ENCODE results near the gene C9. TPM values are rescaled to one million over a fixed set of nuclear protein-coding genes. Genes with fewer than 3 reads are reported as not detected.
A peak's percentile ranks its signal among the peaks of the same experiment; 100 is the strongest.
"Not testable (repeated sequence)": the region's sequence is repeated elsewhere in the genome, so short reads cannot be mapped to it uniquely, and the experiment has no call there.

C9 gene
- total RNA-seq, 5 donors from 2014 or later (not counting 1 experiment from before 2014, with no cell fraction given) = 0.41 to 0.59 (median 0.44) TPM; not detected in 2

DNA sequence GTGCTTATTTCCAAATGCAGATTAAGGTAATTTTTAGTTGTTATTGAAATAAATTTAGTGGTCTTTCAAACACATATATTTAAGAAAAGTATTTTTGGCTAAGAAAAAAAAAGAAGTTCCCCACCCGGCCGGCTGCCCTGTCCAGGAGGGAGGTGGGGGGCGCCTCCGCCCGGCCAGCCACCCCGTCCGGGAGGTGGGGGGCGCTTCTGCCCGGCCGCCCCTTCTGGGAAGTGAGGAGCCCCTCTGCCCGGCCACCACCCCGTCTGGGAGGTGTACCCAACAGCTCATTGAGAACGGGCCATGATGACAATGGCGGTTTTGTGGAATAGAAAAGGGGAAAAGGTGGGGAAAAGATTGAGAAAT lies 91.4 kb downstream of the C9 start:
- H3K36me3 Mint-ChIP-seq; H3K9me3 Mint-ChIP-seq; H3K9me3 ChIP-seq; ATAC-seq (replicated peaks in 1 of 4); H3K4me3 ChIP-seq (ENCODE audit: control insufficient read depth in 1 of 2, extremely low read depth in 1 of 2, low read length in 1 of 2); DNase-seq; H3K36me3 ChIP-seq (ENCODE audit: control insufficient read depth in 2 of 2, extremely low read depth in 1 of 2, insufficient read depth in 1 of 2, low read length in 1 of 2); H3K27me3 ChIP-seq (replicated peaks in 1 of 2; ENCODE audit: control insufficient read depth in 2 of 2, extremely low read depth in 1 of 2, insufficient read depth in 2 of 2, low read length in 1 of 2); H3K27me3 Mint-ChIP-seq: not testable (repeated sequence)
- H3K4me1 Mint-ChIP-seq = peaks cover 42 to 59% (median 42%) of the 10 kb centered on the region in 3 donors
- H3K27ac ChIP-seq (ENCODE audit: low read length) = peak overlapping the region; percentile 98
- ChIA-PET POLR2A (interaction anchor here in 1 of 2 donors (1.0 kb wide), 1 partner anchor 126 kb away, joined by 3 read pairs; no protein-coding TSS in a partner anchor), CTCF (interaction anchor here (0.8 to 5.9 kb wide), 7 partner anchors 10 to 198 kb away, joined by 3 to 50 read pairs (median 4); no protein-coding TSS in a partner anchor)
- peaks cover 27 to 29% of the 10 kb centered on the region in 2 experiments for H3K4me1 ChIP-seq (ENCODE audit: control insufficient read depth in 1 of 2, extremely low read depth in 1 of 2, insufficient read depth in 2 of 2, low read length in 2 of 2)
- H3K27ac Mint-ChIP-seq = peak overlapping the region; percentile 98
- no CpG with 5 or more reads among the region's 14 CpGs for WGBS (ENCODE audit: insufficient coverage)
- H3K4me3 Mint-ChIP-seq = peak overlapping the region in 1 of 3 donors; percentile 85

GRCh38 chr5:39270225-39270848 lies 94.0 kb downstream of the C9 start:
- peak overlapping the region in 1 of 2 donors; percentile 30 for H3K4me3 ChIP-seq (ENCODE audit: control insufficient read depth in 1 of 2, extremely low read depth in 1 of 2, low read length in 1 of 2)
- no peaks in the 10 kb centered on the region for H3K36me3 ChIP-seq (ENCODE audit: control insufficient read depth in 2 of 2, extremely low read depth in 1 of 2, insufficient read depth in 1 of 2, low read length in 1 of 2)
- H3K9me3 ChIP-seq = no peaks in the 10 kb centered on the region
- Mint-ChIP-seq H3K36me3 (no peaks in the 10 kb centered on the region), H3K27ac (peak overlapping the region in 1 of 2 donors; percentile 19), H3K4me1 (peaks cover 35 to 53% (median 39%) of the 10 kb centered on the region in 3 donors), H3K9me3 (no peaks in the 10 kb centered on the region), H3K27me3 (no peaks in the 10 kb centered on the region), H3K4me3 (peak overlapping the region; percentile 33 to 61 (median 50))
- peaks cover 26 to 27% of the 10 kb centered on the region in 2 experiments for H3K4me1 ChIP-seq (ENCODE audit: control insufficient read depth in 1 of 2, extremely low read depth in 1 of 2, insufficient read depth in 2 of 2, low read length in 2 of 2)
- WGBS (ENCODE audit: insufficient coverage) = 67% methylated on average over 1 of the region's 2 CpGs
- ATAC-seq (replicated peaks in 1 of 4) = peak in 1 of 4 experiments; percentile 45
- H3K27me3 ChIP-seq (replicated peaks in 1 of 2; ENCODE audit: control insufficient read depth in 2 of 2, extremely low read depth in 1 of 2, insufficient read depth in 2 of 2, low read length in 1 of 2) = no peaks in the 10 kb centered on the region
- ChIA-PET CTCF (interaction anchor here (0.6 to 5.9 kb wide), 10 partner anchors 13 to 504 kb away, joined by 3 to 50 read pairs (median 4); no protein-coding TSS in a partner anchor), POLR2A (no interaction called here)
- no peak overlapping the region for H3K27ac ChIP-seq (ENCODE audit: low read length)
- DNase-seq = peak in 3 of 35 experiments; percentile 10 to 43 (median 10)

GRCh38 chr5:39267186-39267585 lies 97.1 kb downstream of the C9 start:
- no peak overlapping the region for H3K27ac ChIP-seq (ENCODE audit: low read length)
- WGBS (ENCODE audit: insufficient coverage) = 100% methylated on average over 1 of the region's 2 CpGs
- CTCF ChIA-PET = no interaction called here
- DNase-seq = no peak
- no peaks in the 10 kb centered on the region for H3K9me3 ChIP-seq
- Mint-ChIP-seq H3K4me3 (no peak overlapping the region), H3K27me3 (no peaks in the 10 kb centered on the region), H3K9me3 (no peaks in the 10 kb centered on the region), H3K36me3 (no peaks in the 10 kb centered on the region), H3K27ac (no peak overlapping the region), H3K4me1 (peaks cover 17 to 36% (median 19%) of the 10 kb centered on the region in 3 donors)
- no peak overlapping the region for H3K4me3 ChIP-seq (ENCODE audit: control insufficient read depth in 1 of 2, extremely low read depth in 1 of 2, low read length in 1 of 2)
- H3K27me3 ChIP-seq (replicated peaks in 1 of 2; ENCODE audit: control insufficient read depth in 2 of 2, extremely low read depth in 1 of 2, insufficient read depth in 2 of 2, low read length in 1 of 2) = no peaks in the 10 kb centered on the region
- peaks cover 7 to 15% of the 10 kb centered on the region in 2 experiments for H3K4me1 ChIP-seq (ENCODE audit: control insufficient read depth in 1 of 2, extremely low read depth in 1 of 2, insufficient read depth in 2 of 2, low read length in 2 of 2)
- H3K36me3 ChIP-seq (ENCODE audit: control insufficient read depth in 2 of 2, extremely low read depth in 1 of 2, insufficient read depth in 1 of 2, low read length in 1 of 2) = no peaks in the 10 kb centered on the region
- POLR2A ChIA-PET = interaction anchor here (0.7 to 0.8 kb wide), 2 partner anchors 12 to 1301 kb away, joined by 3 to 4 read pairs; no protein-coding TSS in a partner anchor
- no peak for ATAC-seq (replicated peaks in 1 of 4)

DNA sequence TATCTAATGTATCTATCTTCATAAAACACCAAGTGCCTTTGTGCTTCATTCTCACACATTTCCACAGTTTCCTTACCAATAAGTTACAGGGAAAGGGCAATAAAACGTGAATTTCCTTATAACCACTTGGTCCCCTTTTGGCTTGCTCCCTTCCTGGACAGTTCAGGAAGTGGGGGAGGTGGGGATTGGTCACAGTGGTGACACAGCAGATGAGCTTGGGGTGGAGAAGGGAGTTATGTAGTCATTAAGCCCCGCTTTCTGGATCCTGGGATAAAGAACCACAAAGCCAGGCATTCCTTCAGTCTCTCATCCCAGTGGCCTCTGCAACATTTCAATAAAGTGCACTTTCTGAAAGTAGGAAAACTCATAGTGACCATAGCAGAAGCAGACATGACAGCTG lies 97.9 kb downstream of the C9 start:
- Mint-ChIP-seq H3K27me3 (no peaks in the 10 kb centered on the region), H3K4me3 (no peak overlapping the region), H3K4me1 (peaks cover 9 to 29% (median 13%) of the 10 kb centered on the region in 3 donors), H3K36me3 (no peaks in the 10 kb centered on the region), H3K9me3 (no peaks in the 10 kb centered on the region), H3K27ac (no peak overlapping the region)
- ATAC-seq (replicated peaks in 1 of 4) (no peak), DNase-seq (no peak)
- CTCF ChIA-PET = interaction anchor here (0.6 to 0.9 kb wide), 3 partner anchors 17 to 118 kb away, joined by 3 to 7 read pairs (median 3); no protein-coding TSS in a partner anchor
- no peaks in the 10 kb centered on the region for H3K9me3 ChIP-seq
- H3K27ac ChIP-seq (ENCODE audit: low read length) = no peak overlapping the region
- no peak overlapping the region for H3K4me3 ChIP-seq (ENCODE audit: control insufficient read depth in 1 of 2, extremely low read depth in 1 of 2, low read length in 1 of 2)
- H3K4me1 ChIP-seq (ENCODE audit: control insufficient read depth in 1 of 2, extremely low read depth in 1 of 2, insufficient read depth in 2 of 2, low read length in 2 of 2) = peaks cover 0 to 8% of the 10 kb centered on the region in 2 experiments
- H3K36me3 ChIP-seq (ENCODE audit: control insufficient read depth in 2 of 2, extremely low read depth in 1 of 2, insufficient read depth in 1 of 2, low read length in 1 of 2) = no peaks in the 10 kb centered on the region
- POLR2A ChIA-PET = interaction anchor here in 1 of 2 donors (0.7 kb wide), 1 partner anchor 1335 kb away, joined by 4 read pairs; no protein-coding TSS in a partner anchor
- no peaks in the 10 kb centered on the region for H3K27me3 ChIP-seq (replicated peaks in 1 of 2; ENCODE audit: control insufficient read depth in 2 of 2, extremely low read depth in 1 of 2, insufficient read depth in 2 of 2, low read length in 1 of 2)
- 20% methylated on average over 1 of the region's 2 CpGs for WGBS (ENCODE audit: insufficient coverage)

- Histone ChIP-seq H3K27me3 (replicated peaks in 1 of 2; ENCODE audit: control insufficient read depth in 2 of 2, extremely low read depth in 1 of 2, insufficient read depth in 2 of 2, low read length in 1 of 2) (no peaks in the 10 kb centered on the region), H3K36me3 (ENCODE audit: control insufficient read depth in 2 of 2, extremely low read depth in 1 of 2, insufficient read depth in 1 of 2, low read length in 1 of 2) (no peaks in the 10 kb centered on the region), H3K9me3 (no peaks in the 10 kb centered on the region), H3K4me1 (ENCODE audit: control insufficient read depth in 1 of 2, extremely low read depth in 1 of 2, insufficient read depth in 2 of 2, low read length in 2 of 2) (peaks cover 0 to 8% of the 10 kb centered on the region in 2 experiments), H3K4me3 (ENCODE audit: control insufficient read depth in 1 of 2, extremely low read depth in 1 of 2, low read length in 1 of 2) (no peak overlapping the region), H3K27ac (ENCODE audit: low read length) (no peak overlapping the region)
- DNase-seq (peak in 1 of 35 experiments; percentile 16), ATAC-seq (replicated peaks in 1 of 4) (no peak)
- no CpG with 5 or more reads among the region's 1 CpG for WGBS (ENCODE audit: insufficient coverage)
- peaks cover 7 to 24% (median 7%) of the 10 kb centered on the region in 3 donors for H3K4me1 Mint-ChIP-seq
- H3K36me3 Mint-ChIP-seq = no peaks in the 10 kb centered on the region
- ChIA-PET POLR2A (interaction anchor here in 1 of 2 donors (0.6 kb wide), 1 partner anchor 76 kb away, joined by 3 read pairs; no protein-coding TSS in a partner anchor), CTCF (interaction anchor here in 1 of 2 donors (1.0 kb wide), 1 partner anchor 19 kb away, joined by 3 read pairs; no protein-coding TSS in a partner anchor)
- peak overlapping the region; percentile 70 to 74 for H3K27ac Mint-ChIP-seq
- no peaks in the 10 kb centered on the region for H3K27me3 Mint-ChIP-seq
- no peaks in the 10 kb centered on the region for H3K9me3 Mint-ChIP-seq
- no peak overlapping the region for H3K4me3 Mint-ChIP-seq
Observed at GRCh38 chr5:39264528-39264927, 99.8 kb downstream of the C9 start.

DNA sequence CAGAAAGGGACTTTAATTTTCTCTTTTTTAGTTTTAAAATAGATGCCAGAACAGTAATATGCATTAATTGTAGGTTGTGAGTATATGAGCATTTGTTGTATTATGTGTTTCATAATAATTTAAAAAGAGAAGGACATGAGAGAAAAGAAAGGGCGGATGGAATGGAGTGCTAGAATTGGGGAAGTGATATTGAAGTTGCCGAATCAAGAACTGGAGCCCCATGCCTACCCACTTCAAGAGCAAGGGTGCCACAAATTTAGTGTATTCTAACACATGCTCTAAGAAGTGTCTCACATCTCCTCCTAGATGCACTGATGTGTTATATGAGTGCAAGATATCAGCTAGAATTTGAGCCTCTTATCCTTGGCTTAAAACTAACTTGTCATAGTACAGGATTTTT lies 101.3 kb downstream of the C9 start:
- H3K36me3 ChIP-seq (ENCODE audit: control insufficient read depth in 2 of 2, extremely low read depth in 1 of 2, insufficient read depth in 1 of 2, low read length in 1 of 2) = no peaks in the 10 kb centered on the region
- no peak for ATAC-seq (replicated peaks in 1 of 4)

More for the DNA sequence above, 101.3 kb downstream of the C9 start:
- Mint-ChIP-seq H3K36me3 (no peaks in the 10 kb centered on the region), H3K27me3 (no peaks in the 10 kb centered on the region), H3K27ac (no peak overlapping the region), H3K9me3 (no peaks in the 10 kb centered on the region), H3K4me1 (peaks cover 7 to 21% (median 13%) of the 10 kb centered on the region in 3 donors), H3K4me3 (no peak overlapping the region)
- H3K4me1 ChIP-seq (ENCODE audit: control insufficient read depth in 1 of 2, extremely low read depth in 1 of 2, insufficient read depth in 2 of 2, low read length in 2 of 2) = peaks cover 0 to 8% of the 10 kb centered on the region in 2 experiments
- POLR2A ChIA-PET = no interaction called here
- DNase-seq = no peak
- WGBS (ENCODE audit: insufficient coverage) = 100% methylated on average over 1 of the region's 2 CpGs
- H3K9me3 ChIP-seq = no peaks in the 10 kb centered on the region
- H3K27ac ChIP-seq (ENCODE audit: low read length) = no peak overlapping the region
- no peaks in the 10 kb centered on the region for H3K27me3 ChIP-seq (replicated peaks in 1 of 2; ENCODE audit: control insufficient read depth in 2 of 2, extremely low read depth in 1 of 2, insufficient read depth in 2 of 2, low read length in 1 of 2)
- CTCF ChIA-PET = no interaction called here
- H3K4me3 ChIP-seq (ENCODE audit: control insufficient read depth in 1 of 2, extremely low read depth in 1 of 2, low read length in 1 of 2) = no peak overlapping the region
